ENCODE data around the gene RPL37.

Gene RPL37

DNA sequence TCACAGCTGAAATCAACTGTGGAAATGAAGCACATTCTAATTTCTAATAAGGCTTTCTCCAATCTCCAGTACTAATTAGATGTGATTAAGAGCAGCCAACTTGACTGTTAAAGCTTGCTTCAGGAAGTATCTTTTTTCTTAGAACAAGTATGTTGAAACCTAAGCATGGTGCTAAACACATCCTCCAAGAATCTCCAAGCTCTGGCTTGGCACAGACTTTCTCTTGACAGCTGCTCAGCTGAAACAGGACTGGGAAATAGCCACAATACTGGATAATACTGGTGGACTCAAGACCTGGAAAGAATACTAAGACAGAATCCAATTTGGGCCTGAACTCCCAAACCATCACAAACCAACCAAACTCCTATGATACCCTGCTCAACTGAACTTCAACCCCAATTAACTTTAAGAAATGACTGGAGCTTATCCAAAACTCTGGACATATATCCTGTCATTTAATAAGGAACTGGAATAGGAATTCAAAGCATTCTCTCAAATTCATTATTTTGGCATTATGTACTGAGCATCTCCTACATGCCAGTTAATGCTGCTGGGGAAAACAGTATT lies 53.1 kb downstream of the RPL37 start:
- H2AFZ ChIP-seq (ENCODE audit: low read depth, low read length), result no peak overlapping the region
- no peaks in the 10 kb centered on the region for H3K4me1 ChIP-seq (ENCODE audit: insufficient read depth, low read length)
- no peak overlapping the region for H3K4me3 ChIP-seq (ENCODE audit: low read length)
- peaks cover 1% of the 10 kb centered on the region for H3K9me3 ChIP-seq (ENCODE audit: low read length)
- no peaks in the 10 kb centered on the region for H3K36me3 ChIP-seq (ENCODE audit: insufficient read depth, low read length)
- H3K27me3 ChIP-seq (ENCODE audit: insufficient read depth, low read length), result no peaks in the 10 kb centered on the region

DNA sequence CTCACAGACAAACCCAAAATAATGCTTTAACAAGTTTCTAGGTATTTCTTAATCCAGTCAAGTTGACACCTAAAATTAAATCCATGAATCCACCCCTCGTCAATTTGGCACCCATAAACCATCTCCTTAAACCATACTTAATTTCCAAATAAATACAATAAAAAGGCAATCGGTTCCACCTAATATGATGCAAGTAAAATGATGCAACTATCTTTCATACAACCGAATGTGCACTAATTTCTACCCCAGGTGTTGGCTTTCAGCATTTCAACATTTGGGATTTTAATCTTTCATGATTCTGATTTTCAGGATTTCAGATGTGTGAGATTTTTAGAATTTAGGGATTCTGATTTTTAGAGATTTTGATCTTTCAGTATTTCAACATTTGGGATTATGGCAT lies 54.2 kb downstream of the RPL37 start:
- Histone ChIP-seq H3K36me3 (ENCODE audit: insufficient read depth, low read length) (peaks cover 9% of the 10 kb centered on the region), H3K9me3 (ENCODE audit: low read length) (no peaks in the 10 kb centered on the region), H3K4me1 (ENCODE audit: insufficient read depth, low read length) (no peaks in the 10 kb centered on the region), H2AFZ (ENCODE audit: low read depth, low read length) (no peak overlapping the region), H3K27me3 (ENCODE audit: insufficient read depth, low read length) (no peaks in the 10 kb centered on the region), H3K4me3 (ENCODE audit: low read length) (no peak overlapping the region)

DNA sequence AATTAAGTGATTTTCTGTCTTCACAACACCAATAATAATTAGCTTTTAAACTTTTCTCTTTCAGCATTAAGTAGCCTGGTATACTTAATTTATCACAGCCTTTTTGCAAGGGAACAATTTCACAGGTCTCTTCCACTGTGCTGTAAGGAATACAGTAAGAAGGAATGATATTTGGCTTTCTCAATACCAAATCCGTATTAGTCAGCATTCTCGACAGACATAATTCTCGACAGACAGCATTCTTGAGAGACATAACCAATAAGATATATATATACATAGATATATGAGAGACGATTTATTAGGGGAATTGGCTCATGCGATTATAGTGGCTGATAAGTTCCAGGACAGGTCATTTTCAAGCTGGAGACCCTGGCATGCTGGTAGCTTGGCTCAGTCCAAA lies 54.8 kb downstream of the RPL37 start:
- no peaks in the 10 kb centered on the region for H3K4me1 ChIP-seq (ENCODE audit: insufficient read depth, low read length)
- no peaks in the 10 kb centered on the region for H3K27me3 ChIP-seq (ENCODE audit: insufficient read depth, low read length)
- H3K9me3 ChIP-seq (ENCODE audit: low read length), result no peaks in the 10 kb centered on the region
- no peak overlapping the region for H3K4me3 ChIP-seq (ENCODE audit: low read length)
- H3K36me3 ChIP-seq (ENCODE audit: insufficient read depth, low read length), result peaks cover 15% of the 10 kb centered on the region
- no peak overlapping the region for H2AFZ ChIP-seq (ENCODE audit: low read depth, low read length)

DNA sequence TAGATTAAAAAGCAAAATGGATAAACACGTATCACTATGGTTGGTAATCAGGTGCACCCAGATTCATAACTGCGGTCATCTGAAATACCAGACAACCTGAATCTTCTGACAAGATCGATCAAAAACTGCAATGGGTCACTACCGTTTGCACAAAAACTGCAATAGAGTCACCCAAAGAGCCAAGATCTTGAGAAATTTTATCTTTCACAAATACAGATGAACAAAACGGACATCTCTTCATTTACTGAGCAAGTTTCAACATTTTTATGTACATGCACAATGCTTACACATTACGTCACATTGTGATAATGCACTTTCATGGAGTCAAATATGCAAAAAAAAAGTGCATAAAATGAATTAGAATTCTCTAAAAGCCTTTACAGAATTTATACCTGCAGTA lies 55.5 kb downstream of the RPL37 start:
- Histone ChIP-seq H3K4me1 (ENCODE audit: insufficient read depth, low read length) (no peaks in the 10 kb centered on the region), H2AFZ (ENCODE audit: low read depth, low read length) (no peak overlapping the region), H3K27me3 (ENCODE audit: insufficient read depth, low read length) (no peaks in the 10 kb centered on the region), H3K9me3 (ENCODE audit: low read length) (no peaks in the 10 kb centered on the region), H3K4me3 (ENCODE audit: low read length) (no peak overlapping the region), H3K36me3 (ENCODE audit: insufficient read depth, low read length) (peaks cover 21% of the 10 kb centered on the region)

DNA sequence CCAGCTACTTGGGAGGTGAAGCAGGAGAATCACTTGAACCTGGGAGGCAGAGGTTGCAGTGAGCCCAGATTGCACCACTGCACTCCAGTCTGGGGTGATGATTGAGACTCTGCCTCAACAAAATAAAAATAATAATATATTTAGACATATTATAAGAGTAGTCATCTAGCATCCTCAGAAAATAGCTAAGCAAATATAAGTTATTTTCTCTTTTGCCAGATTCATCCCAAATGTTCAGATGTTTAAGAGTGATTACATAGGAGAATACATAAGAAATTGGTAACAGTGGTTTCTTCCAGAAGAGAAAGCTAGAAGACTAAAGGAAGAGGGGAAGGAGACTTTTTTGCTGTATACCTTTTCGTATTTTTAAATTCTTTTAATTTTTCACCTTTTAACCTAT lies 56.9 kb downstream of the RPL37 start:
- peaks cover 27% of the 10 kb centered on the region for H3K36me3 ChIP-seq (ENCODE audit: insufficient read depth, low read length)
- no peak overlapping the region for H2AFZ ChIP-seq (ENCODE audit: low read depth, low read length)
- no peaks in the 10 kb centered on the region for H3K27me3 ChIP-seq (ENCODE audit: insufficient read depth, low read length)
- no peak overlapping the region for H3K4me3 ChIP-seq (ENCODE audit: low read length)
- no peaks in the 10 kb centered on the region for H3K9me3 ChIP-seq (ENCODE audit: low read length)
- no peaks in the 10 kb centered on the region for H3K4me1 ChIP-seq (ENCODE audit: insufficient read depth, low read length)

DNA sequence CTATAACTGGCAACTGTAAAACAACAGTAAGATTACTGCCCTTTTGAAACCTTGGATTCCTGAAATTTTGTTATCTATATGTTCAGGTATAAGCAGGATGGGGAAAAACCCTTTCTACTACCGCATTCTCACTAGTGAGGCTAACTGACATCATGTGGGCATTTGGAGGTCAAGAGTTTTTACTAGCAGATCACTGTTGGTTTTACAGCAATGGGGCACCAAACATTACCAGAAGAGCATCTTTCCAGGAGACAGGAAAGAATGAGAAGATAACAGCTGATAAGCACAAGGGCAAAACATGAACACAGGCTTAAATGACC lies 58.4 kb downstream of the RPL37 start:
- Histone ChIP-seq H3K9me3 (ENCODE audit: low read length) (no peaks in the 10 kb centered on the region), H3K27me3 (ENCODE audit: insufficient read depth, low read length) (no peaks in the 10 kb centered on the region), H2AFZ (ENCODE audit: low read depth, low read length) (no peak overlapping the region), H3K4me1 (ENCODE audit: insufficient read depth, low read length) (no peaks in the 10 kb centered on the region), H3K4me3 (ENCODE audit: low read length) (no peak overlapping the region), H3K36me3 (ENCODE audit: insufficient read depth, low read length) (peaks cover 38% of the 10 kb centered on the region)

DNA sequence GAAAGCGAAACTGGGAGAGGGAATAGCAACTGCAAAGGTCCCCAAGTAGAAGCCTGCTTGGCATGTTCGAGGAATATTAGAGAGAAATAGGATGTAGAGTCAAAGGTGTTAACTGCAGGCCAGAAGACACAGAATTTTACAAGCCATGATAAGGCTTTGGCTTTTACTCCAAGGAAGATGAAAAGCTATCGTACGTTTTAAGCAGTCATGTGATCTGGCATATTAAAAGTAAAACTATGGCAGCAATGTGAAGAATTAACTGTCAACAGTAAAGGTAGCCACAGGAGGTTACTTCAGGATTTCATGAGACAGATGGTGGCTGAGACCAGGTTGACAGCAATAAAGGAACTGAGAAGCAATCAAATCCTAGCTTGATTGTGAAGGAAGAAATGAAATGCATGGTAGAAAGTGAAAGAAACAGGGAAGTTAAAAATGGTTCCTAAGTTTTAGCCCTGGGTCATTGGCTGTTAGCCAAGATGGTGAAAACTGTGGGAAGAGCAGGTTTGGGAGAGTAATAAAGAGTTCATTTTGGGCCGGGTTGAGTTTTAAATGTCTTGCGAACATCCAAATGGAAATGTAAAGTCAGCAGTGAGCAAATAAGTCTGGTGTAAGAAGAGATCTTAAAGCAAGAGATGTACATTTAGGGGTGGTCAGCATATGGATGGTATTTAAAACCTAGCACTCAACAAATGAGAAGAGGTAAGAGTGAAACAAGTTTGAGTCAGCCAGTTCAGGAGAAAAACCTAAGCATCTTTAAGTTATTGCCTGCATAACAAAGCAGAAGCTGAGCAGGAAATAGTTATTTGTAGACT lies 59.0 kb downstream of the RPL37 start:
- H2AFZ ChIP-seq (ENCODE audit: low read depth, low read length), result no peak overlapping the region
- H3K4me1 ChIP-seq (ENCODE audit: insufficient read depth, low read length), result no peaks in the 10 kb centered on the region
- H3K36me3 ChIP-seq (ENCODE audit: insufficient read depth, low read length), result peaks cover 44% of the 10 kb centered on the region
- no peaks in the 10 kb centered on the region for H3K9me3 ChIP-seq (ENCODE audit: low read length)
- no peaks in the 10 kb centered on the region for H3K27me3 ChIP-seq (ENCODE audit: insufficient read depth, low read length)
- H3K4me3 ChIP-seq (ENCODE audit: low read length), result no peak overlapping the region

All from neuron (in vitro differentiated cells).